NCI-H146 treated with DMSO at 0.1 percent for 48 hours (cell line): ENCODE measurements around the gene BICRA.

ENCODE experiments used
- DNase-seq: peaks from one replicate; lab custom pipeline; 2025; ENCODE audit not compliant: unreplicated experiment; lab: John Stamatoyannopoulos, UW

Gene BICRA

GRCh38 chr19:47691782-47692181, 82.8 kb downstream of the BICRA start:
- DNase-seq: no peak

GRCh38 chr19:47693489-47693888, 84.6 kb downstream of the BICRA start:
- DNase-seq: no peak

GRCh38 chr19:47693903-47694302, 85.0 kb downstream of the BICRA start:
- DNase-seq: no peak

GRCh38 chr19:47694466-47695273, 85.7 kb downstream of the BICRA start:
- no peak for DNase-seq

GRCh38 chr19:47695533-47696262, 86.8 kb downstream of the BICRA start:
- no peak for DNase-seq

- DNase-seq: no peak
Observed at GRCh38 chr19:47696635-47697034, 87.7 kb downstream of the BICRA start.

GRCh38 chr19:47697863-47698609, 89.1 kb downstream of the BICRA start:
- DNase-seq: peak; percentile 41

- no peak for DNase-seq
Observed at GRCh38 chr19:47698631-47699359, 89.9 kb downstream of the BICRA start.

GRCh38 chr19:47699360-47699917, 90.5 kb downstream of the BICRA start:
- DNase-seq: peak; percentile 46

GRCh38 chr19:47700934-47701716, 92.2 kb downstream of the BICRA start:
- DNase-seq: no peak

- DNase-seq: no peak
Observed at GRCh38 chr19:47701717-47702552, 93.0 kb downstream of the BICRA start.

GRCh38 chr19:47702671-47703070, 93.7 kb downstream of the BICRA start:
- no peak for DNase-seq

- no peak for DNase-seq
Observed at GRCh38 chr19:47703301-47703700, 94.4 kb downstream of the BICRA start.

GRCh38 chr19:47704024-47704423, 95.1 kb downstream of the BICRA start:
- no peak for DNase-seq

GRCh38 chr19:47704656-47705055, 95.7 kb downstream of the BICRA start:
- DNase-seq: no peak

- peak; percentile 65 for DNase-seq
Observed at GRCh38 chr19:47707135-47707925, 98.4 kb downstream of the BICRA start.

- peak; percentile 33 for DNase-seq
Observed at GRCh38 chr19:47711652-47712242, 102.8 kb downstream of the BICRA start.
